Fibroblast of mammary gland (primary cell): Measurements from ENCODE around the gene SERPINE3.
A peak's percentile ranks its signal among the peaks of the same experiment; 100 is the strongest.

ENCODE experiments used
- DNase-seq: peaks from one replicate; pipeline ENCODE4 v3.0.0-alpha.2; 2010; ENCODE audit warnings: low read depth
- H3K4me3 ChIP-seq: 2 replicates; pipeline ENCODE4 v1.5.1; 2011; ENCODE audit warnings: low read depth, mild to moderate bottlenecking, low read length, moderate library complexity; ENCODE audit not compliant: control insufficient read depth
- CTCF ChIP-seq: conservative IDR thresholded peaks from 2 replicates; pipeline ENCODE4 v1.5.1; 2011; ENCODE audit warnings: low read depth, low read length, inconsistent platforms; ENCODE audit not compliant: control insufficient read depth, insufficient read depth

The SERPINE3 gene

GRCh38 chr13:51341232-51341631 lies 1.7 kb downstream of the SERPINE3 start:
- H3K4me3 ChIP-seq: no peak overlapping the region
- no peak for DNase-seq
- TF ChIP-seq CTCF: no peak

- no peak overlapping the region for H3K4me3 ChIP-seq
- DNase-seq: no peak
- no peak for TF ChIP-seq CTCF
These were observed 2.3 kb downstream of the SERPINE3 start for GRCh38 chr13:51341791-51342190.

GRCh38 chr13:51342706-51343105 lies 3.2 kb downstream of the SERPINE3 start:
- no peak for TF ChIP-seq CTCF
- DNase-seq: peak; percentile 67
- no peak overlapping the region for H3K4me3 ChIP-seq

GRCh38 chr13:51343475-51343874 lies 4.0 kb downstream of the SERPINE3 start:
- no peak for TF ChIP-seq CTCF
- no peak overlapping the region for H3K4me3 ChIP-seq
- no peak for DNase-seq

GRCh38 chr13:51346397-51346796 lies 6.9 kb downstream of the SERPINE3 start:
- no peak for TF ChIP-seq CTCF

GRCh38 chr13:51347099-51347498 lies 7.6 kb downstream of the SERPINE3 start:
- no peak for TF ChIP-seq CTCF
- DNase-seq: no peak
- H3K4me3 ChIP-seq: no peak overlapping the region

More at GRCh38 chr13:51346397-51346796, 6.9 kb downstream of the SERPINE3 start:
- DNase-seq: no peak
- no peak overlapping the region for H3K4me3 ChIP-seq

- no peak for DNase-seq
- no peak for TF ChIP-seq CTCF
- no peak overlapping the region for H3K4me3 ChIP-seq
These were observed 8.8 kb downstream of the SERPINE3 start for GRCh38 chr13:51348069-51348967.
